ENCODE results near the gene MYEOV.

The MYEOV gene

DNA sequence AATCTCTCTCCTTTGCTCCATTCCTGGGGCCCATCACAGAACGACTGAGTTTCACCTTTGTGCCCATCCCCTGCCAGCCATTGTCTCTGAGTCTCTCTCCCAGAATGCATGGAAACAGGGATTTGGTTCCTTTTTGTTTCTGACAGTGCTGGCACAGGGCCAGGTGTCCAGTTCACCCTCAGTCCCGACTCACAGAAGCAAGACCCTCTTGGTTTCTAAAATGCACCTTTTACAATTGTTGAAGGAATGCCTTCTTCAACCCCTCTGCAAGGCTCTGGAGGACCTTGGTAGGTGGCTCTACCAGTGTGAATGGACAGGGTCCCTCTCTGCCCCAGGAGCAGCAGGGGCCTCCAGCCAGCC lies 5.1 kb upstream of the MYEOV start:
- no peak for DNase-seq

DNA sequence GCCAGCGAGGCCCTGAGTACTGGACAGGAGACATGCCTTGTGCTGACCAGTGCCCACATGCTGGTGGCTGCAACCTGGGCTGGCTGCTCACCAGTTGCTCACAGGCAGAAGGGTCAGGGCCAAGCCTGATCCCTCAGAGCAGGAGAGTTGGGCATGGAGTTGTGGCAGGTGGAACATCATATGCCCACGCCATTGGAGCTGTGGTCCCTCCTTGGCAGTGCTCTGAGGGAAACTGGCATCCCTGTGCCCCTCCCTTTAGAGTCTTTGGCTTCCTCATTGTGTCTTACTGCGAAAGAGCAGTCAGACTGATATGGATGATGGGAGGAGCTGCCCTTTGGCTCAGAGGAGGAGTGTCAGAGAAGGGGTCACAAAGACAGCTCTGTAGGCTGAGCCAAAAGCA lies 3.1 kb upstream of the MYEOV start:
- no peak for DNase-seq

GRCh38 chr11:69291459-69292110 lies 2.4 kb upstream of the MYEOV start:
- no peak for DNase-seq

DNA sequence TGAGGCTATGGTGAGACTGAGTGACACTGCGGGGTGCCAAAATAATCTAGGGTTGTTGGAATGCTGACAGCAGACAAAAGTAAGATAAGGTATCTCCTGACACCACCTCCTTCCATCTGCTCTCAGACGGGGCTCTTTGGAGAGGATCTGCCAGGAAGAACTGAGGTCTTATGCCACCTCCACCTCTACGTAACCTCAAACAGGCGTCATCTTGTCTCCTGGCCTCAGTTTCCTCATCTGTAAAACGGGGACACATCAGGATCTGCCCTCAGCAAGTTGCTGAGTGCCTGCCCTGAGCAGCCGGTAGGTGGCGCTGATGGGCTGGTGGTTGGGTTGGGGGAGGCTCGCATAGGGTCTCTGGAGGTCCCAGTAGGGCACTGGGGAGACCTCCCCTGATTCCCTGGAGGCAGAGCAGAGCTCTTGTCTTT lies 1.7 kb upstream of the MYEOV start:
- DNase-seq, result no peak

GRCh38 chr11:69293087-69293486 lies 868 bp upstream of the MYEOV start:
- no peak for DNase-seq

- no peak for DNase-seq
Observed at GRCh38 chr11:69294571-69295078, 670 bp downstream of the MYEOV start.

GRCh38 chr11:69295079-69295994 lies 1.4 kb downstream of the MYEOV start:
- DNase-seq, result no peak

DNA sequence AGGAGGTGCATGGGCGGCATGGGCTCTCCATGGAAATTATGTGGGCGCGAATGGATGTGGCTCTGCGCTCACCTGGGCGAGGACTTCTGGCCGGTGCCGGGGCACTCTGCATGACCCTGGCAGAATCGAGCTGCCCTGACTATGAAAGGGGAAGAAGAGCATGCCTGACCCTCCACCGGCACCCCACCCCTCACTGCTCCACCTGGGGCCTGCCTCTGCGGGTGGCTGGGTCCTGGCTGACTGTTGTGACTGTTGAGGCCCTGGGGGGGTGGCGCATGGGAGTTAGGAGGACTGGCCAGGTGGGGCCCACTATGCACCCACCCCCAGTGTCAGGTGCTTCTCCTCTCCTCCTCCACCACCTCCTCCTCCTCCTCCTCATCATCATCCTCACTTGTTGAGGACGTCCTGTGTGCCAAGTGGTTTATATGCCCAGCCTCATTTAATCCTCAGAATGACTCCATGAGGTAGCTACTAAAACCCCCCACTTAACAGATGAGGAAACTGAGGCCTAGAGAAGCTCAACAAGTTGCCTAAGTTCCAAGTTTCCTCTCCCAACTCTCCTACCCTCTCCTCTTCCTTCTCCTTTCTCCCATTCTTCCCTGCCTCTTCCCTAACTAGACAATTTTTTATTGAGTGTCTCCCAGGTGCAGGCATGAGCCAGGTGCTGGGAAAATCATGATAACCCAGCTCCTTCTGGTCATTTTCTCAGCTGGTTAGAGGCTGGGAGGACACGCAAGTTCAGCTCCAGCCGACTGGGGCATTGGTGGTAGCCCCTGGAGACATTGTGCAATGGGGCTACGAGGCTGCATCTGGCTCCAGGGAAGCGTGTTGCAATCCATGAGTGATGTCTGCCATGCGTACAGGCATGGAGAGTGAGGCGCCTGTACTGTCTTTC lies 2.3 kb downstream of the MYEOV start:
- DNase-seq, result no peak

GRCh38 chr11:69296890-69297786 lies 3.2 kb downstream of the MYEOV start:
- DNase-seq, result no peak

- no peak for DNase-seq
Observed at GRCh38 chr11:69297787-69298266, 3.9 kb downstream of the MYEOV start.

DNA sequence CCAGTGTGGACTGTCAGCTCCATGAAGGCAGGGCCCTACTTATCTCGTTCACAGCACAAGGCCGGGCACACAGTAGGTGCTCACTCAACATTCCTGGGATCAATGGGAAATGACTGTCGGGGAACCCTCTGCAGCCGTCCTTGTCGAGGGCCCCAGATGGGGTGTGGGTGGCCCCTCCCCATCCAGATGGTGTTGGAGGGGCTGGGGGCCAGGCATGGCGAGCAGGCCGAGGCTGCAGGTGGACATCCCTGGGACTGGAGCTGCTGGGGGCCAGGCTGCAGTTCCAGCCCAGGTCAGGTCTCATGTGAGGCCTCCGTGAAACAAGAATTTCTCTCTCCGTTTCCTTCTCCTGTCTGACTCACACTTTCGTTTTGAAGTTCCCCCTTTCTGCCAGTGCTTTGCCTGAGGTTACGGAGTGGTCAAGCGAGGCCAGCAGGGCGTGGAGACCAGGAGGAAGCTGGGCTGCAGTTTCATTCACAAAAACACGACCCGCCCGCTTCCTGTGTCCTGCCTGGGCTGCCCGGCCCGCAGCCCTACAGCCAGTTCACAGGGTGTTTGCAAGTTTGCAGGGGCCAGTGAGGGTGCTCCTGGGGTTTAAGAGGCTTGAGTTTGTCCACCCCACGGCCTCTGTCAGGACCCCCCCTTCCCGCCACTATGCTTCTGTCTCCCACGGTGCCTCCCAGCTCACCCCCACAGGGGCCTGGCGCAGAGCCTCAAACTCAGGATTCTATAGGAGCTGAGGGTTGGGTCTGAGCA lies 4.5 kb downstream of the MYEOV start:
- no peak for DNase-seq

- no peak for DNase-seq
Observed at GRCh38 chr11:69299023-69299461, 5.1 kb downstream of the MYEOV start.

DNA sequence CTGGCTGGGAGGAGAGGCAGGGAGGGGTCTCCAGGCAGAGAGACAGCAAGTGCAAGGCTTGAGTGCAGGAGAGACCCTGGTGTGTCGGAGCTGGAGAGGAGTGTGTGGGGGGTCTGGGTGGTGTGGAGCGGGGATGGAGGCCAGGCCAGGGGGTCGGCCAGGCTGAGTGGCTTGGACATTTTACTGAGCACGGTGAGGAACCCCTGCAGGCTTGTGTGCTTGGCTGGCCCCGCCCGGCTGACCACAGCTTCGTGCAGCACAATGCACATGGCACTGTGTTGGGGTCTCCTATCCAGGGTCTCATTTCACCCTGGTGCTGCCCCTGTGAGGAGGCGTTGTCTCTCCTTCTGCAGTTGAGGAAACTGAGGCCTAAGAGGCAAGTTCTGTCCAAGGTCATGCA lies 5.6 kb downstream of the MYEOV start:
- no peak for DNase-seq

- no peak for DNase-seq
Observed at GRCh38 chr11:69300120-69301060, 6.4 kb downstream of the MYEOV start.

DNA sequence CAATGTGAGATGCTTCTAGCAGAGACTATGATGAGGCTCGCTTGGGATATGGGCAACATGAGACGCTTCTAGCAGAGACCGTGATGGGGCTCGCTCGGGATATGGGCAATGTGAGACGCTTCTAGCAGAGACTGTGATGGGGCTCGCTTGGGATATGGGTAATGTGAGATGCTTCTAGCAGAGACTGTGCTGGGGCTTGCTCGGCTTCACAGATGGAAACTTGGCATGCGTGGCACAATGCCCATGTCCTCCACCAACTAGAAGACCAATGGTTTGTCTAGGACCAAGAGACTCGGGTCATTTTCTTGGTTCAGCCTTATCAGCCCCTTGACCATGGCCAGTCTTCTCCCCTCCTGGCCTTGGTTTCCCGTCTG lies 7.1 kb downstream of the MYEOV start:
- no peak for DNase-seq

DNA sequence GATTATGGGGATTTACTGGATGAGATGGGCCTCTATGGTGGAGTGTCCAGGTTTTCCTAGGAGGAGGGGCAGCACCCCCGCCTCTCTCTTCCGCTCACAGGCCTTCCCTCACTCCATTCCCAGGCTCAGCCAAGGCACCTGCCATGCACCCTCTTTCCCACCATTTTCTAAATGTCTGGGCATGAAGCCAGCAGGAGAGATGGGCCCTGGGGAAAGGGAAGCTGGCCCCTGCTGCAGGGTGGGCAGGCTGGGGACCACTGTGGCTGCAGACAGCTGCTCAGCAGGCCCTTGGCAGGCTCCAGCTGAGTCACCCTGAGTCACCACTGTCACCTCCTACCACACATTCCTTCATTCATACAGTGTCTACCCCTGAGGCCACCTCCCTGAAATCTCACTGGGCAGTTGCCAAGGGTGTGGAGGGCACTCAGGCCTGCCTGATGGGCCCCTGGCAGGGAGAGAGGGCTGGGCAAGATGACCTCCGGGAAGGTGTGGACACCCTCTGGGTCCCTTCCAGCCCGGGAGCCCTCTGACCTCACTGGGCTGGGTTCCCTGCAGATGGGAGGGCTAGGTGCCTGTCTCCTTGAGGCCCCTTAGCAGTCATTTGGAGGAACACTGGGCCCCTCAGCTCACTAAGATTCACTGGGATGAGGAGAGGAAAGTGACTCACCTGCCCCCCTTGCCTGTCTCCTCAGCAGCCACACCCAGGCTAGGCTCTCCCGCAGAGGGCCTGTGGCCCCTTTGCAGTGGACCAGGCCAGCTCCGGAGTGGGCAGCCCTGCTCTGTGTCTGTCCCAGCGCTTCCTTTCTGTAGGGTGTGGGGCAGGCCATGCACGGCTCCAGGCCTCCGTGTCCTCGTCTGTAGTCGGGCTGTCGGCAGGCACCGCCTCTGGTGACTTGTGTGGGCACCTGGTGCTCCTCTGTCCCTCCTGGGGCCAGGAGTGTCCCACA lies 7.8 kb downstream of the MYEOV start:
- no peak for DNase-seq

- DNase-seq, result no peak
Observed at GRCh38 chr11:69302447-69303020, 8.6 kb downstream of the MYEOV start.

DNA sequence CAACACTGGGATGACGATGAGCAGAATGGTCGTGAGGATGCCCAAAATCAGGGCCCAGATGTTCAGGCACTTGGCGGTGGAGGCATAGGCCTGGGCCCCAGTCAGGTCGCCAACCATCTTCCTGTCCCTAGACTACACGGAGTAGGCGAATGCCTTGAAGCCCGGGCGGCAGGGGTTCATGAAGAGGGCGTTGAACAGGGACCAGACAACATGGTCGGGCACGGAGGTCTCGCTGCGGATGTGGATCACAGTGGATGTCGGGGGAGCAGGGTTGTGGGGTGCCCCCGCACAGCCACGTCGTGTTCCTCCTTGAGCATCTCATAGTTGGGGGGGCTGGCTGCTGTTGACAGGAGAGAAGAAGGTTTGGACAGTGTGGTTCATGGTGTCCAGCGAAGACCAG lies 9.5 kb downstream of the MYEOV start:
- no peak for DNase-seq
